Measurements from ENCODE around the gene ITPR3. TPM values are rescaled to one million over a fixed set of nuclear protein-coding genes. Genes with fewer than 3 reads are reported as not detected.

The ITPR3 gene
- polyA plus RNA-seq, 1 donor (not counting 4 experiments of a cell fraction or from before 2014, with no cell fraction given), result 43.3 TPM

DNA sequence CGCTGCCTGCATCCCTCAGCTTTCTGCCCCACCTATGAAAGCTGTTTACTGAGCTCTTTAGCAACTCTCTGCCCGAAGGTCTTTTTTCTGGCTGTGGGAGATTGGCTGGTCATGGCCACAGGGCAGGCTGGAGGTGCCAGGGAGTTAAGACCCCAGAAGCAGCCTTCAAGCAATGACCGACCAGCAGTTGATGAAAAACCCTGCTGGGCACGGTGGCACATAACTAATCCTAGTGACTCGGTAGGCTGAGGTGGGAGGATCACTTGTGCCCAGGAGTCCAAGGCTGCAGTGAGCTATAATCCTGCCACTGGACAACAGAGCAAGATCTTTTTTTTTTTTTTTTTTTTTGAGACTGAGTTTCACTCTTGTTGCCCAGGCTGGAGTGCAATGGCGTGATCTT is 20.4 kb upstream of the ITPR3 start:
- Histone ChIP-seq H3K4me3 (ENCODE audit: control insufficient read depth in 2 of 3, extremely low read depth in 1 of 3, insufficient read depth in 2 of 3, low read depth in 1 of 3, low read length in 3 of 3) (no peak overlapping the region), H3K27me3 (ENCODE audit: control insufficient read depth, extremely low read depth, insufficient read depth, low read length) (no peaks in the 10 kb centered on the region), H3K36me3 (ENCODE audit: control insufficient read depth in 2 of 2, extremely low read depth in 1 of 2, insufficient read depth in 2 of 2, low read length in 2 of 2) (no peaks in the 10 kb centered on the region), H3K4me2 (ENCODE audit: control insufficient read depth, extremely low read depth, insufficient read depth, low read depth, low read length) (no peak overlapping the region), H3K9me1 (ENCODE audit: control insufficient read depth, extremely low read depth, insufficient read depth, low read length) (no peaks in the 10 kb centered on the region), H3K9me3 (ENCODE audit: control insufficient read depth, low read depth, low read length) (no peaks in the 10 kb centered on the region), H3K4me1 (ENCODE audit: control insufficient read depth, extremely low read depth, insufficient read depth, low read length) (peaks cover 9% of the 10 kb centered on the region), H3K27ac (ENCODE audit: control insufficient read depth, insufficient read depth, low read length) (no peak overlapping the region), H3K79me2 (ENCODE audit: control insufficient read depth, insufficient read depth, low read length) (no peaks in the 10 kb centered on the region), H4K20me1 (ENCODE audit: control insufficient read depth, extremely low read depth, insufficient read depth, low read length) (no peaks in the 10 kb centered on the region), H3K9ac (ENCODE audit: control insufficient read depth, extremely low read depth, insufficient read depth, low read length) (no peak overlapping the region), H2AFZ (ENCODE audit: control insufficient read depth, low read length) (no peak overlapping the region)
- DNase-seq (ENCODE audit: low read depth, low spot score) (no peak), FAIRE-seq (no peak)
- dilution Hi-C loops (cut with MboI; ENCODE audit: extremely low pct_ligation_motif_present, low sequenced_read_pairs), result no loop called here
- TF ChIP-seq EZH2 (IDR thresholded peaks at IDR 0.05; ENCODE audit: low read length), result no peak
- TF ChIP-seq CTCF (optimal IDR thresholded peaks at IDR 0.05 in 1 of 3, IDR thresholded peaks at IDR 0.05 in 1 of 3, conservative IDR thresholded peaks at IDR 0.05 in 1 of 3; ENCODE audit: extremely low read depth in 1 of 3, insufficient read depth in 2 of 3, low read length in 3 of 3), result no peak

- Histone ChIP-seq H3K36me3 (ENCODE audit: control insufficient read depth in 2 of 2, extremely low read depth in 1 of 2, insufficient read depth in 2 of 2, low read length in 2 of 2) (no peaks in the 10 kb centered on the region), H3K9me3 (ENCODE audit: control insufficient read depth, low read depth, low read length) (no peaks in the 10 kb centered on the region), H2AFZ (ENCODE audit: control insufficient read depth, low read length) (no peak overlapping the region), H3K9me1 (ENCODE audit: control insufficient read depth, extremely low read depth, insufficient read depth, low read length) (no peaks in the 10 kb centered on the region), H3K4me3 (ENCODE audit: control insufficient read depth in 2 of 3, extremely low read depth in 1 of 3, insufficient read depth in 2 of 3, low read depth in 1 of 3, low read length in 3 of 3) (no peak overlapping the region), H3K4me2 (ENCODE audit: control insufficient read depth, extremely low read depth, insufficient read depth, low read depth, low read length) (no peak overlapping the region), H4K20me1 (ENCODE audit: control insufficient read depth, extremely low read depth, insufficient read depth, low read length) (no peaks in the 10 kb centered on the region), H3K27ac (ENCODE audit: control insufficient read depth, insufficient read depth, low read length) (no peak overlapping the region), H3K4me1 (ENCODE audit: control insufficient read depth, extremely low read depth, insufficient read depth, low read length) (peaks cover 16% of the 10 kb centered on the region), H3K27me3 (ENCODE audit: control insufficient read depth, extremely low read depth, insufficient read depth, low read length) (no peaks in the 10 kb centered on the region), H3K79me2 (ENCODE audit: control insufficient read depth, insufficient read depth, low read length) (no peaks in the 10 kb centered on the region), H3K9ac (ENCODE audit: control insufficient read depth, extremely low read depth, insufficient read depth, low read length) (no peak overlapping the region)
- FAIRE-seq, result no peak
- TF ChIP-seq EZH2 (IDR thresholded peaks at IDR 0.05; ENCODE audit: low read length), result no peak
- no peak for TF ChIP-seq CTCF (optimal IDR thresholded peaks at IDR 0.05 in 1 of 3, IDR thresholded peaks at IDR 0.05 in 1 of 3, conservative IDR thresholded peaks at IDR 0.05 in 1 of 3; ENCODE audit: extremely low read depth in 1 of 3, insufficient read depth in 2 of 3, low read length in 3 of 3)
- no peak for DNase-seq (ENCODE audit: low read depth, low spot score)
- dilution Hi-C loops (cut with MboI; ENCODE audit: extremely low pct_ligation_motif_present, low sequenced_read_pairs), result no loop called here
These were observed 18.9 kb upstream of the ITPR3 start for GRCh38 chr6:33602180-33602579.

All from keratinocyte (primary cell).